ENCODE data around the gene BDH1.

The BDH1 gene

DNA sequence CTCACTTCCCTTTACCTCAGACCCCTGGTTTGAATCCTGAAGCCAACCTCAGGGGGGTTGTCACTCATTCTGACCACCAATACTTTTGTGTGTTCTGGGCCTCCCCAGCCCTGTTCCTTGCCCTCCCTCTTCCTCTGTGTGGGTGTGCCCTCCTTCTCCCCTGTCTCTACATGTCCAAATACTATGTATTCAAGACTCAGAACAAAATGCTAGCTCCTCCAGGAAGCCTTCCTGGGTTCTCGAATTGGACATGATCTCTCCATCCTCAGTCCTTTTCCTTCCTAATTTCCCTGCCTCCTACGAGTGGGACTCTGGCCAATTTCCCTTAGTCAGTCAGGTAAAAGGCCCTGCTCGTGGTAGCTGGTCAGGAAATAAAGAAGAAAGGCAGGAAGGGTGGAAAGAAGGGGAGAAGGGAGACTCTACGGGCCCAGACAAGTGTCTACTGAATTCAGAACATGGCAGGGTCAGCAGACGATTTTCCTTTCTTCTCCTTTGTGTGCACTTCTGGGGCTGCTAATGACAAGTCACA is 79.7 kb downstream of the BDH1 start:
- DNase-seq (ENCODE audit: low read depth) = no peak
- TF ChIP-seq POLR2A (IDR thresholded peaks at IDR 0.05; ENCODE audit: extremely low read depth, insufficient read length) = no peak
- no peak overlapping the region for H3K4me3 ChIP-seq (ENCODE audit: low read depth, low read length)

DNA sequence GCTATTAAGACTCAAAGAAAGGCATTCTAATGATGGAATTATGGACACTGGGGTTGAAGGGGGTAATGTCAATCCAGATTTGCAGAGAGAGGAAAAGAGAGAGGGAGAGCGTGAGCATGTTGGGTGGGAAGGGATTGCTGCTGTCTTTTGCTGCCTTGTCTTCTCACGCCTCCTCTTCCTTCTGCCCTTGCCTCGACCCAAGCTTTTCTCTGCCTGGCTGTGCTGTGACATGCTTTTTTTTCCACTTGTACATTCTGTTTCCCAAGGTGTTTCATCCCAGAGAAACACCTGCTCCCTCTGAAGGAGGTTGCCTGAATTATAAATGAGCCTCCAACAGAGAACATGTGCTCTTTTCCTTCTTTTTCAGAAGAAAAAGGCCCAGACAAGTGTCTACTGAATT is 80.3 kb downstream of the BDH1 start:
- TF ChIP-seq MYC (IDR thresholded peaks at IDR 0.05; ENCODE audit: low read depth, low read length) (no peak), POLR2A (IDR thresholded peaks at IDR 0.05; ENCODE audit: extremely low read depth, insufficient read length) (no peak)
- TF ChIP-seq, protein P1, sequence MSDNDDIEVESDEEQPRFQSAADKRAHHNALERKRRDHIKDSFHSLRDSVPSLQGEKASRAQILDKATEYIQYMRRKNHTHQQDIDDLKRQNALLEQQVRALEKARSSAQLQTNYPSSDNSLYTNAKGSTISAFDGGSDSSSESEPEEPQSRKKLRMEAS (IDR thresholded peaks at IDR 0.05; ENCODE audit: low read depth, low read length) = no peak
- TF ChIP-seq, protein P2, sequence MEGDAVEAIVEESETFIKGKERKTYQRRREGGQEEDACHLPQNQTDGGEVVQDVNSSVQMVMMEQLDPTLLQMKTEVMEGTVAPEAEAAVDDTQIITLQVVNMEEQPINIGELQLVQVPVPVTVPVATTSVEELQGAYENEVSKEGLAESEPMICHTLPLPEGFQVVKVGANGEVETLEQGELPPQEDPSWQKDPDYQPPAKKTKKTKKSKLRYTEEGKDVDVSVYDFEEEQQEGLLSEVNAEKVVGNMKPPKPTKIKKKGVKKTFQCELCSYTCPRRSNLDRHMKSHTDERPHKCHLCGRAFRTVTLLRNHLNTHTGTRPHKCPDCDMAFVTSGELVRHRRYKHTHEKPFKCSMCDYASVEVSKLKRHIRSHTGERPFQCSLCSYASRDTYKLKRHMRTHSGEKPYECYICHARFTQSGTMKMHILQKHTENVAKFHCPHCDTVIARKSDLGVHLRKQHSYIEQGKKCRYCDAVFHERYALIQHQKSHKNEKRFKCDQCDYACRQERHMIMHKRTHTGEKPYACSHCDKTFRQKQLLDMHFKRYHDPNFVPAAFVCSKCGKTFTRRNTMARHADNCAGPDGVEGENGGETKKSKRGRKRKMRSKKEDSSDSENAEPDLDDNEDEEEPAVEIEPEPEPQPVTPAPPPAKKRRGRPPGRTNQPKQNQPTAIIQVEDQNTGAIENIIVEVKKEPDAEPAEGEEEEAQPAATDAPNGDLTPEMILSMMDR (IDR thresholded peaks at IDR 0.05; ENCODE audit: low read depth, low read length) = no peak
- no peak for DNase-seq (ENCODE audit: low read depth)
- H3K4me3 ChIP-seq (ENCODE audit: low read depth, low read length) = no peak overlapping the region

DNA sequence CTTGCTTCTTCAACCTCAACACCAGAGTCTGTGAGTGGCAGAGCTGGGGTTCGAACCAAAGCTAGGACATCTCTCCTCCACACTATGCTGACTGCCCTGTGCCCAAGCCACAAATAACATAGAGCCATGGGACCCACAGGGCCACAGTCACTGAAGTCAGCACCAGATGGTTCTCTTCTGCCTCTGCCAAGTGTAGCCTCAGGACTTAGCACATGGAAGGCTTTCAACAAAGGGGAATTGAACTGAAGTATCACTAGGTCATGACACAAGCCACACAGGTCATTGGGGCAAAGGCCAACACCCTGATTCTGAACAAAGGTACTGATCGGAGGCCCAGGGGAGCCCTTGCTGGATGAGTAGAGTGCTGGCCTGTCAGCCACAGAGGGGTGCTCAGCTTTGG is 83.6 kb downstream of the BDH1 start:
- H3K4me3 ChIP-seq (ENCODE audit: low read depth, low read length) = no peak overlapping the region
- TF ChIP-seq, protein P1 (IDR thresholded peaks at IDR 0.05; ENCODE audit: low read depth, low read length) = no peak
- TF ChIP-seq POLR2A (IDR thresholded peaks at IDR 0.05; ENCODE audit: extremely low read depth, insufficient read length) (no peak), MYC (IDR thresholded peaks at IDR 0.05; ENCODE audit: low read depth, low read length) (no peak)
- DNase-seq (ENCODE audit: low read depth) = no peak

DNA sequence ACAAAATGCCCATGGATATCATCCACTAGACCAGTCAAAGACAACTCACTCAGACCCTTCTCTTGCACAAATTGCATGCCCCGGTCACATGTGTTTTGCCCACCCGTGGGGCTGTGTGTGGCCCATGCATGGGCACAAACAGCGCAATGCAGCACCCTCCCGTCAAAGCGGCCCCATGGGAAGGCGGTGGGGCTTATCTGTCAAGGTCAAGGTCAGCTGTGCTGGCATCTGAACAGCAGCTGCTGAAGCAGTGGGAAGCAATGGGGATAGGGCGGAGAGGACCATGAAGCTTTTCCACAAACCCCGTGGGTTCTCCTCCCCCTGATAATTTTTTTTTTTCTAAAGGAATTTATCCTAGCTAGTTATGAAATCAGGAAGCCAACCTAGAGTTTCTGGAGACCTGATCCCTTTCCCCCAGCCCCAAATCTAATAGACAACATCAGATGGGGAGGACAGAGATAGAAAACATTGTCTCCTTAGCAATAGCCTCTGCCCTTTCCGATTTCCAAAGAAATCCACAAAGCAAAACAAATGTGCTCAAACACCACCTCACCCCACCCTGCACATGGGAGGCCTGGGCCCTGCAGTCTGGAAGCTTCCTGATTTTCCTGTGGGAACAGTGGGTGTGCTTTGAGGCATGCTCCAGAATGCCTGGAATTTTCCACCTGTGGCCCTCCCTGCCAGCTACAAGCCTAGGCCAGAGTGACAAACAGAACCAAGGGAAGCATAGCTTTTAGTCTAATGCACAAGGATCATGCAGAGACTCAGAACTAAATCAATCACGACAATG is 84.4 kb downstream of the BDH1 start:
- TF ChIP-seq POLR2A (IDR thresholded peaks at IDR 0.05; ENCODE audit: extremely low read depth, insufficient read length) (no peak), MYC (IDR thresholded peaks at IDR 0.05; ENCODE audit: low read depth, low read length) (no peak)
- TF ChIP-seq, protein P2 (IDR thresholded peaks at IDR 0.05; ENCODE audit: low read depth, low read length) = no peak
- TF ChIP-seq, protein P1 (IDR thresholded peaks at IDR 0.05; ENCODE audit: low read depth, low read length) = no peak
- DNase-seq (ENCODE audit: low read depth) = no peak

DNA sequence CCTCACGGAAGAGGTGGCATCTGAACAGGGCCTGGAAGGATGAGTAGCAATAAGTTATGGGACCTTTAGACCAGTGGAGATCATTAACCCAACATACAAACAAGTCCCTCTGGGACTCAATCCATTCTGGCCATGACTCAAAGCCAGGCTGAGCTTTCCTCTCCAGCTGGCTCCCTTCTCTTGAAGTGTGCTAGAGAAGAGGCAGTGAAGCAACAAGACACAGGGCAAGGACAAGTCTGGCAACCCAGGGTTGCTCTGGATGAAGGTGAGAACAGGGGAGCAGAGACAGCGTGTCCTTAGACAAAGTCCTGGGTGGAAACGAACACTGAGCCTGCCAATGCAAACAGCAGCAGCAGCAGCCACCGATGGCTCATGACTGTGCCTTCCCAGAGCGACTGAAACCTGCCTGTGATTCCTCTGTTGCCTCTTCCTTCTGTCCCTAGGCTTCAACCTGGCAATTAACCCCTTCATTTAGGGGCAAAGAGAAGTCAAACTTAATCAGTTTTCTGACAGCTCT is 86.8 kb downstream of the BDH1 start:
- no peak overlapping the region for H3K4me3 ChIP-seq (ENCODE audit: low read depth, low read length)
- TF ChIP-seq POLR2A (IDR thresholded peaks at IDR 0.05; ENCODE audit: extremely low read depth, insufficient read length) (no peak), MYC (IDR thresholded peaks at IDR 0.05; ENCODE audit: low read depth, low read length) (no peak)
- TF ChIP-seq, protein P2 (IDR thresholded peaks at IDR 0.05; ENCODE audit: low read depth, low read length) = no peak
- TF ChIP-seq, protein P1 (IDR thresholded peaks at IDR 0.05; ENCODE audit: low read depth, low read length) = no peak
- no peak for DNase-seq (ENCODE audit: low read depth)

More for the DNA sequence above, 84.4 kb downstream of the BDH1 start:
- H3K4me3 ChIP-seq (ENCODE audit: low read depth, low read length) = no peak overlapping the region

DNA sequence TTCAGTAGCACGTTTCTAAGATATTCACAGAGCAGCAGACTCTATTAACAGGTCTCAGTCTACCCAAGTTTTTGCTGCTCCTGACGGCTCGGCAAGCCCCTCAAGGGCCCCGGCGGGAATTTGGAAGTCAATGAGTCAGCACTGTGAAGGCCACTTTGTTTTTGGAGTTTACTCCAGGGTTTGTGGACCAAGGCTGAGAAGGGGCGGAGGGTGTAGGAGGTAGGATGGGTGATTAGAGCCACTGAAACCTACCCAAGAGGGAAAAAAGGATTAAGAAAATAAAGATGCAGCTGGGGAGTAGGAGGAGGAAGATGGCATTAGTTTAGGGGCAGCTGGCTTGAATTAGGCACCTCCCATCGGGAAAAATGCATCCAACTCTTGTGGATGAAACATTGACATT is 87.6 kb downstream of the BDH1 start:
- no peak overlapping the region for H3K4me3 ChIP-seq (ENCODE audit: low read depth, low read length)
- TF ChIP-seq, protein P2 (IDR thresholded peaks at IDR 0.05; ENCODE audit: low read depth, low read length) = no peak
- TF ChIP-seq POLR2A (IDR thresholded peaks at IDR 0.05; ENCODE audit: extremely low read depth, insufficient read length) (no peak), MYC (IDR thresholded peaks at IDR 0.05; ENCODE audit: low read depth, low read length) (no peak)
- TF ChIP-seq, protein P1 (IDR thresholded peaks at IDR 0.05; ENCODE audit: low read depth, low read length) = no peak
- DNase-seq (ENCODE audit: low read depth) = no peak
